T-helper 1 cell treated with Interleukin-12 subunit alpha and Interleukin-12 subunit beta and Interleukin-4 antibody, amounts not matched to agents 30 ng/mL and 1 ng/mL, for 36 hours (primary cell): ENCODE data around the gene TYK2. TPM values are rescaled to one million over a fixed set of nuclear protein-coding genes. Genes with fewer than 3 reads are reported as not detected.
"Not testable (repeated sequence)": the region's sequence is repeated elsewhere in the genome, so short reads cannot be mapped to it uniquely, and the experiment has no call there.

Experiments used
- intact Hi-C: fragments of 100-400 bp; cut with micrococcal nuclease; formaldehyde crosslinking; loops from one replicate; pipeline ENCODE4 v1.15.1; 2024
- total RNA-seq: library from RNA; stranded (reverse); gene quantifications from 2 replicates; pipeline ENCODE4 v1.2.3, GENCODE V29; 2022

Gene TYK2
- total RNA-seq, 1 donor from 2014 or later = 336 TPM

- intact Hi-C loops = loop anchor here (1.0 to 5.0 kb wide), 8 partner anchors 23 to 445 kb away; partner anchors contain the start of genes CDC37, DNMT1, FDX2 and ICAM1
Observed at GRCh38 chr19:10379880-10380312, 476 bp downstream of the TYK2 start.

- intact Hi-C loops = no loop called here
Observed at GRCh38 chr19:10378124-10378523, 2.2 kb downstream of the TYK2 start.

GRCh38 chr19:10377140-10377640 is 3.2 kb downstream of the TYK2 start:
- intact Hi-C loops = not testable (repeated sequence)

GRCh38 chr19:10374931-10375330 is 5.4 kb downstream of the TYK2 start:
- intact Hi-C loops = no loop called here

- intact Hi-C loops = no loop called here
Observed at GRCh38 chr19:10372690-10373089, 7.7 kb downstream of the TYK2 start.

GRCh38 chr19:10368101-10368803 is 12.1 kb downstream of the TYK2 start:
- intact Hi-C loops = no loop called here

GRCh38 chr19:10366950-10367512 is 13.3 kb downstream of the TYK2 start:
- intact Hi-C loops = not testable (repeated sequence)

- intact Hi-C loops = no loop called here
Observed at GRCh38 chr19:10365518-10365917, 14.9 kb downstream of the TYK2 start.

- intact Hi-C loops = no loop called here
Observed at GRCh38 chr19:10364644-10365043, 15.7 kb downstream of the TYK2 start.

GRCh38 chr19:10363789-10364281 is 16.5 kb downstream of the TYK2 start:
- intact Hi-C loops = no loop called here

- intact Hi-C loops = no loop called here
Observed at GRCh38 chr19:10362259-10362658, 18.1 kb downstream of the TYK2 start.

GRCh38 chr19:10361569-10362011 is 18.8 kb downstream of the TYK2 start:
- intact Hi-C loops = no loop called here

- intact Hi-C loops = no loop called here
Observed at GRCh38 chr19:10356431-10356830, 23.9 kb downstream of the TYK2 start.

- intact Hi-C loops = loop anchor here (2.0 kb wide), 1 partner anchor 15 kb away; the partner anchor contains the start of gene ICAM3
Observed at GRCh38 chr19:10353793-10354391, 26.5 kb downstream of the TYK2 start.

GRCh38 chr19:10352764-10353671 is 27.4 kb downstream of the TYK2 start:
- intact Hi-C loops = loop anchor here (2.0 kb wide), 1 partner anchor 14 kb away; the partner anchor contains the start of gene ICAM3

GRCh38 chr19:10346509-10346908 is 33.9 kb downstream of the TYK2 start:
- intact Hi-C loops = no loop called here

- intact Hi-C loops = no loop called here
Observed at GRCh38 chr19:10344780-10345179, 35.6 kb downstream of the TYK2 start.

- intact Hi-C loops = no loop called here
Observed at GRCh38 chr19:10343495-10343894, 36.9 kb downstream of the TYK2 start.

- intact Hi-C loops = loop anchor here (2.0 to 10.0 kb wide), 2 partner anchors 13 to 545 kb away; no protein-coding TSS in a partner anchor
Observed at GRCh38 chr19:10339977-10340376, 40.4 kb downstream of the TYK2 start.

GRCh38 chr19:10339380-10339960 is 40.9 kb downstream of the TYK2 start, which contains the start of gene ICAM3:
Gene ICAM3 (minus strand): TSS chr19:10339624. CDS start chr19:10339614, 10 bp downstream.
- intact Hi-C loops = loop anchor here (2.0 to 10.0 kb wide), 2 partner anchors 13 to 545 kb away; no protein-coding TSS in a partner anchor
